LNCAP (cell line): ENCODE results near the gene GPR68.

ENCODE experiments used
- CTCF ChIP-seq: fragments of 450-650 bp; IDR thresholded peaks from 2 replicates; pipeline ENCODE4 v1.5.1; 2017; ENCODE audit warnings: mild to moderate bottlenecking

Gene GPR68

GRCh38 chr14:91288876-91289275, 44.4 kb upstream of the GPR68 start:
- no peak for TF ChIP-seq CTCF

- TF ChIP-seq CTCF = peak; percentile 91
Measured at GRCh38 chr14:91286530-91286937, 42.0 kb upstream of the GPR68 start.

- TF ChIP-seq CTCF = no peak
Measured at GRCh38 chr14:91284791-91285548, 40.5 kb upstream of the GPR68 start.

GRCh38 chr14:91284146-91284790, 39.8 kb upstream of the GPR68 start:
- TF ChIP-seq CTCF = no peak

GRCh38 chr14:91283666-91284065, 39.2 kb upstream of the GPR68 start:
- no peak for TF ChIP-seq CTCF

- TF ChIP-seq CTCF = no peak
Measured at GRCh38 chr14:91282954-91283645, 38.6 kb upstream of the GPR68 start.

- TF ChIP-seq CTCF = no peak
Measured at GRCh38 chr14:91281346-91281745, 36.8 kb upstream of the GPR68 start.
